Uterus (tissue), 4 donors: Measurements from ENCODE around the gene WWOX. TPM values are rescaled to one million over a fixed set of nuclear protein-coding genes. Genes with fewer than 3 reads are reported as not detected.

ENCODE experiments used
- DNase-seq, 2 donors: peaks; one replicate each; pipeline ENCODE4 v3.0.0-alpha.2; 2019 to 2020
- H3K27ac ChIP-seq, 2 donors: fragments of 200-600 bp; sonication (generic); 1 replicate in 1 of 2; 2 replicates in 1 of 2; pipeline ENCODE4 v1.5.1; 2016 to 2018
- H3K27me3 ChIP-seq, 2 donors: fragments of 200-600 bp; sonication (generic); one replicate each; pipeline ENCODE4 v1.5.1; 2018 to 2019; ENCODE audit warnings: control low read depth in 1 of 2
- H3K36me3 ChIP-seq, 2 donors: fragments of 200-600 bp; sonication (generic); one replicate each; pipeline ENCODE4 v1.5.1; 2019; ENCODE audit warnings: control low read depth in 1 of 2
- H3K4me1 ChIP-seq, 2 donors: fragments of 200-600 bp; sonication (generic); one replicate each; pipeline ENCODE4 v1.5.1; 2018 to 2019; ENCODE audit warnings: control low read depth in 1 of 2
- H3K4me3 ChIP-seq, 2 donors: fragments of 200-600 bp; sonication (generic); 1 replicate in 1 of 2; 2 replicates in 1 of 2; pipeline ENCODE4 v1.5.1; 2018 to 2019; ENCODE audit warnings: mild to moderate bottlenecking in 1 of 2
- H3K9me3 ChIP-seq, 2 donors: fragments of 200-600 bp; sonication (generic); one replicate each; pipeline ENCODE4 v1.5.1; 2019; ENCODE audit warnings: control low read depth in 1 of 2
- CTCF ChIP-seq, 4 experiments: fragments of 200-600 bp in 2 of 4; fragments of 450-650 bp in 2 of 4; sonication (generic) in 2 of 4; IDR thresholded peaks; one replicate each; pipeline ENCODE4 v1.5.1; 2016 to 2019; ENCODE audit warnings: antibody characterized with exemption in 4 of 4, mild to moderate bottlenecking in 2 of 4, moderate library complexity in 1 of 4
- POLR2A ChIP-seq, 2 donors: fragments of 450-650 bp; IDR thresholded peaks; one replicate each; pipeline ENCODE4 v1.6.1; 2016; ENCODE audit warnings: antibody characterized with exemption in 2 of 2, mild to moderate bottlenecking in 1 of 2, moderate library complexity in 1 of 2
- intact Hi-C: fragments of 100-400 bp; cut with DNase I; formaldehyde crosslinking; loops from one replicate; pipeline ENCODE4 v1.15.1; 2023; ENCODE audit warnings: low total_unique reads
- total RNA-seq, 4 donors: library from RNA; depleted of rRNA in 3 of 4; stranded (reverse); fragments of >200 nt in 3 of 4; gene quantifications; one replicate each; pipeline versions ENCODE4 v1.1.0 to v1.2.4, GENCODE V29; 2014 to 2023
- donor health status: DM: yes; HTN: yes; CAD: no.

WWOX gene
- total RNA-seq, 4 donors from 2014 or later, result 34.1 to 99.9 (median 55.8) TPM

DNA sequence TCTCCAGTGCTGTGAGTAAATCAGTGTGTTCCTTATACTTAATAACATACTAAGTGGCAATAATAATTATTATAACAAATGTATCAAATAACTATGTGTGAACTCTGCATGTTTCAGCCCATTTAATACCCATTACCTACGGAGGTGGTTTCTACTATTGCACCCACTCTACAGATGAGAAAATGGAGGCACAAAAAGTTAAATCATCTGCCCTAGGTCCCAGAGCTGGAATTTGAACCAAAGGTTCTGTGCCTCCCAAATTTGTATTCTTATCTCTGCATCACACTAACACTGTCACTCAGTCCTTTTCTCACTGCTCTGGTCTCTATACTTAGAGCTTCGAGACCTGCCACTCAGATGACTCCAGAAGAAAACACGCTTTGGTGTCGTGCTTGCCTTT is 1084.1 kb downstream of the WWOX start:
- no peaks in the 10 kb centered on the region for H3K36me3 ChIP-seq
- no peak for DNase-seq
- no peaks in the 10 kb centered on the region for H3K9me3 ChIP-seq
- H3K4me1 ChIP-seq, result no peaks in the 10 kb centered on the region
- H3K27me3 ChIP-seq, result no peaks in the 10 kb centered on the region
- no peak for TF ChIP-seq CTCF (IDR thresholded peaks at IDR 0.05)
- no peak for TF ChIP-seq POLR2A (IDR thresholded peaks at IDR 0.05)
- intact Hi-C loops, result no loop called here
- H3K4me3 ChIP-seq, result no peak overlapping the region
- H3K27ac ChIP-seq, result no peak overlapping the region

DNA sequence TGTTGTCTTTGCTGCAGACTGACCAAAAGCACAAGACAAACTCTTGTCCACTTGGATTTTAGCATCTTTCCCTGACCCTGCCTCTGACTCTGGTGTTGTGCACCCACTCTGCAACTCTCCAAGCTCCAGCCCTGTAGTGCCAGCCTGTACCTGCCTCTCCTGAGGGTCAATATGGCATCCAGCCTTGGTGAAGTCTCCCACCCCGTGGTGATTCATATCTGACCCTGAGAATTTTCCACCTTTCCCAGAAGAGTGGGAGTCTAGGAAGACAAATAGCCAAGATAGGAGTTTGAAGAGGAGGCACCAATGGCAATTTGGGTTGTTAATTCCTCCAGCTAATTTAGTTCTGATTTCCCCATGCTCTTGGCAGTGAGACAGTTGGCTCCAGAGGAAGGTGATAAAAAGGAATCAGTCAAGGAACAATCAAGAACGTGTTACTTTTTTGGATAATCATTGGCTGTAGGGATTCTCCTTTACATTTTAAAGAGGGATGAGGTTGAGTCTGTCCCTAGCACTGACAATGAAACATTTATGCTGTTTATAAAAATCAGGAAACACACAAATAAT is 1085.1 kb downstream of the WWOX start:
- TF ChIP-seq CTCF (IDR thresholded peaks at IDR 0.05) (no peak), POLR2A (IDR thresholded peaks at IDR 0.05) (no peak)
- no peak overlapping the region for H3K4me3 ChIP-seq
- intact Hi-C loops, result no loop called here
- H3K9me3 ChIP-seq, result no peaks in the 10 kb centered on the region
- no peaks in the 10 kb centered on the region for H3K36me3 ChIP-seq
- H3K27ac ChIP-seq, result no peak overlapping the region
- H3K27me3 ChIP-seq, result no peaks in the 10 kb centered on the region
- DNase-seq, result no peak
- no peaks in the 10 kb centered on the region for H3K4me1 ChIP-seq

DNA sequence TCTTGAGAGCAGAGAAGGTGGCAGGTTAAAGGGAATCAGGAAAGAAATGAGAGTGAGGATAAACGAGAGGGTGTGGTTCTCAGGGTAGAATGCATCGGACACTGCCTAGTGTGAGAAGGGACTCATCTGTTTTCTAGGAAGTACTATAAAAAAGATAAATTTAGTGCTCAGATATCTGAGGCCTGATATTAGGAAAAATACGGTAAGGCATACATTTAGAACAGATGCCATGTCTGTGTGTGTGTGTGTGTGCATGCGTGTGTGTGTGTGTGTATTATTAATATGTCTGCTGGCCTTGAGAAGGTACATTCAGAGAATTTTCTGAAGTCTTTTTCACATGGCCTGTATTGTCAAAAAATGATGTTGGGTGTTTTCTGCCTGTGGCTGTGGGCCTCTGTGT is 1086.3 kb downstream of the WWOX start:
- no peak for DNase-seq
- TF ChIP-seq POLR2A (IDR thresholded peaks at IDR 0.05), result no peak
- no peak for TF ChIP-seq CTCF (IDR thresholded peaks at IDR 0.05)
- H3K27me3 ChIP-seq, result no peaks in the 10 kb centered on the region
- H3K4me3 ChIP-seq, result no peak overlapping the region
- H3K4me1 ChIP-seq, result no peaks in the 10 kb centered on the region
- H3K9me3 ChIP-seq, result no peaks in the 10 kb centered on the region
- intact Hi-C loops, result no loop called here
- no peaks in the 10 kb centered on the region for H3K36me3 ChIP-seq
- H3K27ac ChIP-seq, result no peak overlapping the region

DNA sequence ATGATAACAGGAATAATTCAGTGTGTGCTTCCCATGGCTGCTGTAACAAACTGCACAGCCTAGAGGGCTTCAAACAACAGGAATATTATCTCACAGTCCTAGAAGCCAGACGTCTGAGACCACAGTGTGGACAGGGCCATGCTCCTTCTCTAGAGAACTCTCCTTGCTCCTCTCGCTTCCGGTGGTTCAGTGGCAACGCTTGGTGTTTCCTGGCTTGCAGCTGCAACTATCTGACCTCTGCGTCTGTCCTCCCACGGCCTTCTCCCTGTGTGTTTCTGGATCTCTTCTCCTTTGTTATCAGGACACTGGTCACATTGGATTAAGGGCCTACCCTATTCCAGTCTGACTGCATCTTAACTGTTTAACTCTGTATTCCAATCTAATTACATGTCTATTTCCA is 1086.7 kb downstream of the WWOX start:
- no peak for DNase-seq
- Histone ChIP-seq H3K27me3 (no peaks in the 10 kb centered on the region), H3K36me3 (no peaks in the 10 kb centered on the region), H3K4me3 (no peak overlapping the region), H3K9me3 (no peaks in the 10 kb centered on the region), H3K4me1 (no peaks in the 10 kb centered on the region), H3K27ac (no peak overlapping the region)
- no peak for TF ChIP-seq POLR2A (IDR thresholded peaks at IDR 0.05)
- no peak for TF ChIP-seq CTCF (IDR thresholded peaks at IDR 0.05)
- intact Hi-C loops, result no loop called here

DNA sequence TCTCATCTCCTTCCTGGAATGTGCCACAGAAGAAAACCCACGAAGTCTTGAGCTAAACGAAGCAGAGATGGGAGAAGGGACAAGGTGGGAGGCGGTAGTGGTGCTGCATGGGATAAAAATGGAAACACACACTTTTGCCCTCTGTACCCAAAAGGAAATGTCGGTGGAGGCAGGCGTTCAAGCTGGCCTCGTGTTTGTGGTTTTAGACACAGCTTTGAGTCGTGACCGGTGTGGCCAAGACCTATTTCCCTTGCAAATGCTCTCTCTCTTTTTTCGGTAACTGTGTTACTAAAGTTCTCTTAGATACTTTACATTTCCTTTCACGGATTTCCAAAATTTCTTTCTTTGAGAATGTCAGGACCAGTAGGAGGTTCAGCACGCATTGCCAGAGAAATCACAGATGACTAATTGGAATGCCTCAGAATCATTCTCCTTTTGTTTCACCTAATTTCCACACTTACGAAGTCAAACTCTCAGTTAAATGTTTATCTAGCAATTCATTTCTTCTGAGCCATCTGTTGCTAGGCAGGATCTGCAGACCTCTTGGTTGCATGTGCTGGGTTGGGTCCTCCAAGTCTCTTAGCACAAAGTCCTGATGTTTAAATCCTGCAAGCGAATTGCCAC is 1088.8 kb downstream of the WWOX start:
- TF ChIP-seq CTCF (IDR thresholded peaks at IDR 0.05) (no peak), POLR2A (IDR thresholded peaks at IDR 0.05) (no peak)
- Histone ChIP-seq H3K27me3 (no peaks in the 10 kb centered on the region), H3K4me3 (no peak overlapping the region), H3K27ac (no peak overlapping the region), H3K36me3 (no peaks in the 10 kb centered on the region), H3K9me3 (no peaks in the 10 kb centered on the region), H3K4me1 (no peaks in the 10 kb centered on the region)
- intact Hi-C loops, result no loop called here
- DNase-seq, result no peak
